Breast epithelium (tissue), 3 donors: Measurements from ENCODE around the gene TRIM52.

ENCODE experiments used
- POLR2A ChIP-seq: fragments of 450-650 bp; IDR thresholded peaks from one replicate; pipeline ENCODE4 v1.6.1; 2016; ENCODE audit warnings: antibody characterized with exemption, mild to moderate bottlenecking, moderate library complexity
- POLR2AphosphoS5 ChIP-seq, 3 donors: sonication (generic); formaldehyde crosslinking; IDR thresholded peaks; one replicate each; pipeline ENCODE4 v1.6.1; 2017; ENCODE audit warnings: antibody characterized with exemption in 3 of 3
- TF ChIP-seq, protein P1 (sequence below), 3 donors: fragments of 450-650 bp; IDR thresholded peaks; one replicate each; pipeline ENCODE4 v1.5.1; 2016 to 2017; ENCODE audit warnings: antibody characterized with exemption in 3 of 3, mild to moderate bottlenecking in 3 of 3, moderate library complexity in 3 of 3

DNA sequence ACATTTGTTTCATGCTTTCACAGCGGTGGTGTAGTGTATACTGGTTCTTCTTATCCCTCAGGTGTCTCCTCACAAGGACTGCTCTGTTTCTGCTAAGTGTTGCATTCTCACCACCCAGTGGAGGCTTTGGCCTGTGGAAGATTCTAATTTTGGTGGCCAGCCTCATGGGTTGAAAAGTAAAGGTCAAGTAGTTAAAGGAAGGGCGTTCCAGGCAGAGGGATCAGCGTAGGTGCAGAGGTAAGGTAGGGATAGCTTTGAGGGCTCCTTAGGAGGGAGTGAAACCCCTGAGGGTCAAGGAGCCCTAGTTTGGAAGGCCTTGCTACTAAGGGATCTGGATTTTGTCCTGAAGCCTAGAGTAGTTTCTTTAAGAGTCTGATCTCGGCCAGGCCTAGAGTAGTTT, 12.7 kb downstream of the TRIM52 start:
- TF ChIP-seq, protein P1, sequence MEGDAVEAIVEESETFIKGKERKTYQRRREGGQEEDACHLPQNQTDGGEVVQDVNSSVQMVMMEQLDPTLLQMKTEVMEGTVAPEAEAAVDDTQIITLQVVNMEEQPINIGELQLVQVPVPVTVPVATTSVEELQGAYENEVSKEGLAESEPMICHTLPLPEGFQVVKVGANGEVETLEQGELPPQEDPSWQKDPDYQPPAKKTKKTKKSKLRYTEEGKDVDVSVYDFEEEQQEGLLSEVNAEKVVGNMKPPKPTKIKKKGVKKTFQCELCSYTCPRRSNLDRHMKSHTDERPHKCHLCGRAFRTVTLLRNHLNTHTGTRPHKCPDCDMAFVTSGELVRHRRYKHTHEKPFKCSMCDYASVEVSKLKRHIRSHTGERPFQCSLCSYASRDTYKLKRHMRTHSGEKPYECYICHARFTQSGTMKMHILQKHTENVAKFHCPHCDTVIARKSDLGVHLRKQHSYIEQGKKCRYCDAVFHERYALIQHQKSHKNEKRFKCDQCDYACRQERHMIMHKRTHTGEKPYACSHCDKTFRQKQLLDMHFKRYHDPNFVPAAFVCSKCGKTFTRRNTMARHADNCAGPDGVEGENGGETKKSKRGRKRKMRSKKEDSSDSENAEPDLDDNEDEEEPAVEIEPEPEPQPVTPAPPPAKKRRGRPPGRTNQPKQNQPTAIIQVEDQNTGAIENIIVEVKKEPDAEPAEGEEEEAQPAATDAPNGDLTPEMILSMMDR (IDR thresholded peaks at IDR 0.05), result no peak
- TF ChIP-seq POLR2A (no peak), POLR2AphosphoS5 (IDR thresholded peaks at IDR 0.05) (no peak)
